GM21737 (cell line): ENCODE measurements around the gene QSOX2.
"Not testable (repeated sequence)": the region's sequence is repeated elsewhere in the genome, so short reads cannot be mapped to it uniquely, and the experiment has no call there.

Experiments used
- ATAC-seq: cut with Tn5 transposase; IDR thresholded peaks from one replicate; pipeline ENCODE4 v1.9.1; 2021; ENCODE audit warnings: mild to moderate bottlenecking, moderate library complexity; ENCODE audit not compliant: unreplicated experiment

Gene QSOX2

DNA sequence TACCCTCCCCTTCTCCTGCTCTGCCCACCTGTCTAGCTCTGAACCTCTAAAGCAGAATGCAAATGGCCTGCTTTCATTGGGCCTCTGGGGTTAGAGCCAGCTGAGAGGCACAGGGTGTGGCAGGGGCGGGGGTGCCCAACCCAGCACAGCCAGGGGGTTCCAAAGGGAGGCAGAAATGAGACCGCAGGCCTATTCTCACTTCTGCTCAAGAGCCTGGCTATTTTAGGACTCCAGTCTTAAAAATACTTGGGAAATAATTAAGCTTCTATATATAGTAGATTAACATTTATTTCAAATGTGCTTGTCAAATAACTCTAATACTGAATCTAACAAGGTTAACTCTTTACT lies 5.7 kb downstream of the QSOX2 start:
- ATAC-seq = no peak

DNA sequence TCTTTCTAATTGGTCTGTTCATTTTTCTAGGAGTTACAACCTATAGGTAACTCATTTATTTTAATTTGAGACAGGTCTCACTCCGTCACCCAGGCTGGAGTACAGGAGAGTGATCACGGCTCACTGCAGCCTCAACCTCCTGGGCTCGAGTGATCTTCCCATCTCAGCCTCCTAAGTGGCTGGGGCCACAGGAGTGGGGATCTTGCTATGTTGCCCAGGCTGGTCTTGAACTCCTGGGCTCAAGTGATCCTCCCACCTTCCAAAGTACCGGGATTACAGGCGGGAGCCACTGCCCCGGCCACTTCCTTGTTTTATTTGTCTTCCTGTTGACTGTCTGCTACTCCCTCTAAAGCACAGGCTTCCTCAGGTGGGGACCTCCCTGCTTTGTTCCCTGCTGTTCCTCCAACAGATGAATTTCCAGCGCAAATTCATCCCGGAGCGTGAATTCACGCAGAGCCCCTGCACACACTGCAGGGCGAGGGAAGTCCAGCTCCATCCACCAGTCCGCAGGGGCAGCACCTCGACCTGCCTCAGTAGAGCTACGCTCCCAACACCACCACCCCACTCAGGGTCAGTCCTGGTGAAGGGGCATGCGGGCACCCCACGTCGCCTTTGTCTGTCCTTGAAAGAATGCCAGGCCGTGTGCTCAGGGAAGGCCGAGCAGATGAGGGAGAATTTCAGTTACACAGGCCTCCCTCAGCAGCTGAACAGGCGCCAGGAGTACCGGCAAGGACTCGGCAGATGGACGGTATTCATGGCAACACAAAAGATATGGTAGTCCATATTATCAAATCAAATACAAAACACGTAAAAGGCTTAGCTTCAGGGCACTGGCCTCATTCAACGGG lies 6.3 kb downstream of the QSOX2 start:
- ATAC-seq = no peak

DNA sequence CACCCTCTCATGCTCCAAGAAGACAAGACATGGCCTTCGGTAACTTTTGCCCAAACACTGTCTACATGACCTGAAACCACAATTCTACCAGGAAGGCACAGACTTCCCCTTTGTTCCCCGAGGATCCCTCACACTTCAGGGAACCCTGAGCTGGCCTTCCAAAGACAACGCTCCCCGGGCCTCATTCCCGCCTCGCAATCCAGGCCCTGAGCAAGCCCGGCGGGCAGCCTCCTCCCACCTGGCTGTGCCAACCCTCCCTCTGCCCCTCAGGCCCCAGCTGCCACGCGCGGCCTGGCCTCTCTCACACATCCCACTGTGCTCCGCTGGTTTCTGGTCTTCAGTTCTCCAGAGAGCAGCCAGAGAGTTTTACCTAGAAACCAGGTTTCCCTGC lies 7.3 kb downstream of the QSOX2 start:
- no peak for ATAC-seq

DNA sequence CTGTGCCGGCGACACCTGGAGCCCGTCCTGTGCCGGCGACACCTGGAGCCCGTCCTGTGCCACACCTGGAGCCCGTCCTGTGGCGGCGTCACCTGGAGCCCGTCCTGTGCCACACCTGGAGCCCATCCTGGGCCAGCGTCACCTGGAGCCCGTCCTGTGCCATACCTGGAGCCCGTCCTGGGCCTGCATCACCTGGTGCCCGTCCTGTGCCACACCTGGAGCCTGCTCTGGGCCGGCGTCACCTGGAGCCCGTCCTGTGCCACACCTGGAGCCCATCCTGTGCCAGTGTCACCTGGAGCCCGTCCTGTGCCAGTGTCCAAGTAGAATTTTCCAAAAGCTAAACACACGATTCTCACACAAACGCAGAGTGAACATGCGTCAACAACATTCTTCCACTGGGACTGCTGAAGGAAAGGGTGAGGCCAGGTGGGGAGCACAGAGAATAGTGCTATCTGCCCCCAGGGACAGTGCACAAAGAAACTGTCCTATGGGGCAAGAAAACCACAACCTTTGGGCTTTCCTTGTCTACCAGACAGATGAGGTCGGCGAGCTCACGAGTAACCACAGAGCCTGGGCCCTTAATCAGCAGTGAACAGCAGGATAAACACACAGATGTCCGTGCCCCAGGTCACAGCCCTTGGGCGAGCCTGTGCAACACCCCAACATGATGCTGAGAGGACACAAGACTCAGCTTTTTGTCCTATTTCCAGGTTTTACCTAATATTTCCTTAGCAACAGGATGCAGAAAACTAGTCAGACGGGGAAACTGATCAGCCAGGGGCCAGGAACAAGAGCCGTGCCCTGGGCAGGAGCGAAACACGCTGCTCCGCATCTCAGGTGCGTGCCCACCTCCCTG lies 7.9 kb downstream of the QSOX2 start:
- no peak for ATAC-seq

DNA sequence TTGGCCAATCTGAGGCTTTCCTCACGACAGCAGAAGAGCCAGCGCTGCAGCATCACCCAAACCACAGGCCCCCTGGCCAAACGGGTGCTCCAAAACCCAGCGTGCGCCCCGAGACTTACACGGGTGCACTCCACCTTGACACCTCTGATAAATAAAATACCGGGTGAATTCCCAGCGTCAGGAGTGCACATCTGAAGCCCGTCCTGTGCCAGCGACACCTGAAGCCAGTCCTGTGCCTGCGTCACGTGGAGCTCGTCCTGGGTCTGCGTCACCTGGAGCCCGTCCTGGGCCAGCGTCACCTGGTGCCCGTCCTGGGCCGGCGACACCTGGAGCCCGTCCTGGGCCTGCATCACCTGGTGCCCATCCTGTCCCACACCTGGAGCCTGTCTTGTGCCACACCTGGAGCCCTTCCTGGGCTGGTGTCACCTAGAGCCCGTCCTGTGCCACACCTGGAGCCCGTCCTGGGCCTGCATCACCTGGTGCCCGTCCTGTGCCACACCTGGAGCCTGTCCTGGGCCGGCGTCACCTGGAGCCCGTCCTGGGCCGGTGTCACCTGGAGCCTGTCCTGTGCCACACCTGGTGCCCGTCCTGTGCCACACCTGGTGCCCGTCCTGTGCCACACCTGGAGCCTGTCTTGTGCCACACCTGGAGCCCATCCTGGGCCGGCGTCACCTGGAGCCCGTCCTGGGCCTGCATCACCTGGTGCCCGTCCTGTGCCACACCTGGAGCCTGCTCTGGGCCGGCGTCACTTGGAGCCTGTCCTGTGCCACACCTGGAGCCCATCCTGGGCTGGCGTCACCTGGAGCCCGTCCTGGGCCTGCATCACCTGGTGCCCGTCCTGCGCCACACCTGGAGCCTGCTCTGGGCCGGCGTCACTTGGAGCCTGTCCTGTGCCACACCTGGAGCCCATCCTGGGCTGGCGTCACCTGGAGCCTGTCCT lies 8.9 kb downstream of the QSOX2 start:
- not testable (repeated sequence) for ATAC-seq

GRCh38 chr9:136235709-136236455 lies 9.7 kb downstream of the QSOX2 start:
- ATAC-seq = no peak

DNA sequence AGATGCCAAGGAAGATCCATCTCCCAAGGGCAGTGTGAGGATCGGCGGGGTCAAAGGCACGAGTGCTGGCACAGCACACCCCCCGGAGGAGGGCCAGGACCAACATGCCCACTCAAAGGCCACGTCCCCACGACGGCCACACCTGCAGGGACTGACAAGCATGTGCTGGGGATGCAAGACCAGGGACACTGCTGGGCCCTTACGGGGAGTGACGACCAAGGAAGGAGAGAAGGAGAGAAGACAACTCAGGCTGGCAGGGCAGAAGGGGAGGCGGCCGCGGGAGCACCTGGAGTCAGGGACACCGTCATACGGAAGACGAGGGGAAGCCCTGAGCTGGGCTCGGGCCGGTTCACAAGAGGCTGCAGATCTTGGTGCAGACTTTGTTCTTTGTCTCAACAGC lies 10.4 kb downstream of the QSOX2 start:
- no peak for ATAC-seq

DNA sequence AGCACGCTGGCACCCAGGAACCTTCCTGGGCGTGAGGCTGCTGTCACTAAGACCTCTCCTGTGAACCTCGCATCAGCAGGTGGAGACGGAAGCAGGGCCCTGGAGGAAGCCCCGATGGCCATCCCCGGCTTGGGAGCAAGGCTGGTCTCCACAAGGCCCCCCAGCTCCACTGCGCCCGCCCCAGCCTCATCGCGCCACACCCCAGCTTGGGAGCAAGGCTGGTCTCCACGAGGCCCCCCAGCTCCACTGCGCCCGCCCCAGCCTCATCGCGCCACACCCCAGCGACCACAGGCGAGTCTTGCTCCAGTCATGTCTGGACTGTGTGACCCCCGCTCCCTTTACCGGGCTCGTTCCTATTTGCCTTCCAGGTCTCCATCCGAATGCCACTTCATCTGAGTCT lies 11.0 kb downstream of the QSOX2 start:
- ATAC-seq = no peak

GRCh38 chr9:136233868-136234267 lies 11.7 kb downstream of the QSOX2 start:
- ATAC-seq = no peak

DNA sequence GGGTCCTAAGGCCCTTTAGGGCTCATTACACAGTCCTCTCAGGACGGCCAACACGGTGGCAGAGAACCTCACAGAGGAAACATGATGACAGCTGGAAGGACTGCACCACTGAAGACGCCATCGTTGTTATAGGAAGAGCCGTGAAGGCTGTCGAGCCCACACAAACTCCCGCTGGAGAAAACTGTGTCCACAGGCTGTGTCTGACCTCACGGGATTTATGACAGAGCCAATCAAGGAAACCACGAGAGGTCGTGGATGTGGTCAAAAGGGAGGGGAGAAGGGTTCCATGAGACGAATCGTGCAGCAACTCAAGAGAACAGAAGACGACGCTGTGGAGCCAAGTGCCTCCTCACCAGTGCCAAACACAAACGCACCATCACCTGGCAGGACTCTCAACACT lies 12.2 kb downstream of the QSOX2 start:
- no peak for ATAC-seq

DNA sequence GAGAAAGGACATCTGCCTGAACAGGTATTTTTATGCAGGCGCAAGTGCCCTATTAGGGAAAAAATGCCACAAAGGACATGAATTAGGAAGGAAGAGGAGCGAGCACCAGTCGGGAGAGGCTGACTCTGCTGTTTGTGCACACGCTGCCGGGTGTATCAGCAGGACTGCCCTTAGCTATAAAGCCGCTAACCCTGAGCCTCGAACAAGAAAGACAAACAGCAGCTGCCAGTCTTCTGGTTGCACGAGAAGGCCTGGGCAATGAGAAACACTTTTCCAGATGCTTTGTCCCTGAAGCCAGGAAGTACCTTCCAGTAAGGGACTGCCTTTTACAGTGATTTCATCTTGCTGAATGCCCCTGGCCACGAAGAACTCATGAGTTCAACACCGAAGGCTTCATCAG lies 12.6 kb downstream of the QSOX2 start:
- ATAC-seq = no peak

GRCh38 chr9:136231478-136232297 lies 13.9 kb downstream of the QSOX2 start:
- ATAC-seq = no peak

- ATAC-seq = no peak
Observed at GRCh38 chr9:136230773-136231172, 14.8 kb downstream of the QSOX2 start.

GRCh38 chr9:136230365-136230764 lies 15.2 kb downstream of the QSOX2 start:
- no peak for ATAC-seq

- no peak for ATAC-seq
Observed at GRCh38 chr9:136229096-136230065, 16.2 kb downstream of the QSOX2 start.

- no peak for ATAC-seq
Observed at GRCh38 chr9:136228107-136228875, 17.3 kb downstream of the QSOX2 start.

- ATAC-seq = no peak
Observed at GRCh38 chr9:136226680-136227407, 18.8 kb downstream of the QSOX2 start.
